Fibroblast of villous mesenchyme (primary cell): Measurements from ENCODE around the gene CAMKMT. TPM values are rescaled to one million over a fixed set of nuclear protein-coding genes. Genes with fewer than 3 reads are reported as not detected.
A peak's percentile ranks its signal among the peaks of the same experiment; 100 is the strongest.

Experiments
- DNase-seq: peaks from one replicate; pipeline ENCODE4 v3.0.0-alpha.2; 2010; ENCODE audit warnings: low read depth
- H3K4me3 ChIP-seq: 2 replicates; pipeline ENCODE4 v1.5.1; 2011; ENCODE audit warnings: low read depth, mild to moderate bottlenecking, low read length
- total RNA-seq: library from RNA; depleted of rRNA; stranded (reverse); fragments of >200 nt; gene quantifications from 2 replicates; pipeline ENCODE4 v1.2.3, GENCODE V29; 2012
- TF ChIP-seq, protein P1 (sequence below): IDR thresholded peaks from 2 replicates; pipeline ENCODE4 v1.5.1; 2012; ENCODE audit warnings: low read depth, mild to moderate bottlenecking, low read length; ENCODE audit not compliant: insufficient read depth

The CAMKMT gene
- total RNA-seq, 1 donor = 9.9 TPM

DNA sequence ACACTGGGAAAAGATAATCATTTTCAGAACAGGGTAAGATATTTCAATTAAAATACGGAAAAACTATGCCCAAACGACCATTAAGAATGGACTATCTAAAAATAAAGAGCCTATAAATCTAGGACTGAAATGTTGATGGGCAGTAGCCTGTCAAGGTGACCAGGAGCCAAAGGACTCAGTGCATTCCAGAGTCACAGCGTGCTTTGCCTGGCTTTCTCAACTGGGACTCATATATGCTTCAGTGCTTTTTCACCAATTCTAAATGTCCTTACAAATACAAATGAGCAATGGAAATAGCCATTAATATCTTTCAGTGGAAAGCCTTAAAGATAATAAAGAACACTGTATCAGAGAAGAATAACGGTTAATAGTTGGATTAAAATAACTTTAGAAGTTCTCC is 35.9 kb upstream of the CAMKMT start:
- TF ChIP-seq, protein P1, sequence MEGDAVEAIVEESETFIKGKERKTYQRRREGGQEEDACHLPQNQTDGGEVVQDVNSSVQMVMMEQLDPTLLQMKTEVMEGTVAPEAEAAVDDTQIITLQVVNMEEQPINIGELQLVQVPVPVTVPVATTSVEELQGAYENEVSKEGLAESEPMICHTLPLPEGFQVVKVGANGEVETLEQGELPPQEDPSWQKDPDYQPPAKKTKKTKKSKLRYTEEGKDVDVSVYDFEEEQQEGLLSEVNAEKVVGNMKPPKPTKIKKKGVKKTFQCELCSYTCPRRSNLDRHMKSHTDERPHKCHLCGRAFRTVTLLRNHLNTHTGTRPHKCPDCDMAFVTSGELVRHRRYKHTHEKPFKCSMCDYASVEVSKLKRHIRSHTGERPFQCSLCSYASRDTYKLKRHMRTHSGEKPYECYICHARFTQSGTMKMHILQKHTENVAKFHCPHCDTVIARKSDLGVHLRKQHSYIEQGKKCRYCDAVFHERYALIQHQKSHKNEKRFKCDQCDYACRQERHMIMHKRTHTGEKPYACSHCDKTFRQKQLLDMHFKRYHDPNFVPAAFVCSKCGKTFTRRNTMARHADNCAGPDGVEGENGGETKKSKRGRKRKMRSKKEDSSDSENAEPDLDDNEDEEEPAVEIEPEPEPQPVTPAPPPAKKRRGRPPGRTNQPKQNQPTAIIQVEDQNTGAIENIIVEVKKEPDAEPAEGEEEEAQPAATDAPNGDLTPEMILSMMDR = no peak
- no peak for DNase-seq
- H3K4me3 ChIP-seq = no peak overlapping the region

DNA sequence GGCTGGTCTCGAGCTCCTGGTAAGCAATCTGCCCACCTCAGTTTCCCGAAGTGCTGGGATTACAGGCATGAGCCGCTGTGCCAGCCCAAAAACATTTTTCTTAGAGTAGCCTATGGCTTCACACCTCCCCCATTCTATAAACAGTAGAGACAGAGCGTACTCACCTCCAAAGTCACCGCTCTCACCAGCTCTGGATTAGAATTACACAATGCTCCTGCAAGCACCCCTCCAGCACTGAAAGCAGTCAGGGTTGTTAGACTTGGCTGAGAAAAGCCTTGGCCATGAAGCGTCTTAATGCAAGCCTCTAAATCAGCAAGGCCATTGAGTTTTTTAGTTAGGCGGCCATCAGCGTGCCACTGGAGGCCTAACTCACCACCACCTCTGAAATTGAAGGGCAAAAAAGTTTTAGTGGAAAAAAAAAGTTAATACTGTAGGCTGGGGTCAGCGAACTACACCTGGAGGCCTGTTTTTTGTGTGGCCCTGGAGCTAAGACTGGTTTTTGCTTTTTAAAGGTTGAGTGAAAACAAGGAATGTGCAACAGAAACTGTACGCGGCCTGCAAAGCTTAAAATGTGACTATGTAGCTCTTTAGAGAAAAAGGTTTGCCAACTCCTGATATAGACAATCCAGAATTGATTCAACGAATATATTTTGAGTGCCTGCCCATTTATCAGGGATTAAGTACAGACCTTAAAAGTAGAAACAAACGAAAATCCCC is 35.0 kb upstream of the CAMKMT start:
- TF ChIP-seq, protein P1 = no peak
- DNase-seq = no peak
- H3K4me3 ChIP-seq = no peak overlapping the region

DNA sequence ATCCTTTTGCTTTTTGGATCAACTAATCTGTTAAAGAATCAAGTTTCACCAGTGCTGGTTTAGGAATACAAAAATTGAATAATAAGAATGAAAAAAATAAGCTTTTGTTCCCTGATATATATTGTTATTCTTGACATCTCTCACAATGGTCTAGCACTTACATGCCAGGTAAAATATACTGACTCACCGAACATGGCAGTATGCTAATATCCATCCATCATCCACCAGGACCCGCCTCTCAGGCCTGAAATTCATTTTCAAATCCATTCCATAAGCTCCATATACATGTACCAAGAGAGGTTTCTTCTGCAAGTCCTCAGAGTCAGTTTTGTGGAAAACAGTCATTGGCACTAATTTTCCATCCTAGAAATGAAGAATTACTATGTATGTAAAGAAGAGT is 33.0 kb upstream of the CAMKMT start:
- TF ChIP-seq, protein P1 = no peak
- no peak for DNase-seq
- H3K4me3 ChIP-seq = no peak overlapping the region

DNA sequence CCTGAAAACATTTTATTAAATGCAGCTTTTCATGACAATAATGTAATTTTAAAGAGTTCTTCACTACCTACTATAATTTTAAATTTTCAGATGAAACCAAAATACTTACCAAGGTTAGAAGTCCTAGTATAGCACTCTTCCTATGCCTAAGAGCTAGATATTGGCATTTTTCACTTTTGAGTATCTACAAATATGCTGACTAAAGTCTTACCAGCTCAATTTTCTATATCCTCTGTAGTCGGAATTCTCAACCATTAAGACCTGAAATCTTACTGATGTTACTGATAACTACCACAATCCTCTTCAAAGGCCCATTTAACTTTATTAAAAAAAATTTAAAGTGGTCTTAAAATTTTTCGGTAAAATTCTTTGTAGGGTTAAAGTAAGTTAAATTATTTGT is 32.4 kb upstream of the CAMKMT start:
- DNase-seq = no peak
- no peak overlapping the region for H3K4me3 ChIP-seq
- TF ChIP-seq, protein P1 = no peak

DNA sequence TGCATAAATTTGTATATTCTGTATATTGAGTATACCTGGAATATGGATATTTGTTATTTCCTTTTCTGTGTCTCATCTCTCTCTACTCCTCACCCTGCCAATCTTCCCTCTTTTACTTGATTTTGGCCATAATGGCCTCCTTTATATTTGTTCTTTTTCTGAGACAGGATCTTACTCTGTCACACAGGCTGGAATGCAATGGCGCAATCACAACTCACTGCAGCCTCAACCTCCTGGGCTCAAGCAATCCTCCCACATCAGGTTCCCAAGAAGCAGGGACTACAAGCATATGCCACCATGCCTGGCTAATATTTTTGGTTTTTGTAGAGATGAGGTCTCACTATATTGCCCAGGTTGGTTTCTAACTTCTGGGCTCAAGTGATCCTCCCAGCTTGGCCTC is 30.9 kb upstream of the CAMKMT start:
- peak; percentile 59 for DNase-seq
- H3K4me3 ChIP-seq = no peak overlapping the region
- TF ChIP-seq, protein P1 = no peak

DNA sequence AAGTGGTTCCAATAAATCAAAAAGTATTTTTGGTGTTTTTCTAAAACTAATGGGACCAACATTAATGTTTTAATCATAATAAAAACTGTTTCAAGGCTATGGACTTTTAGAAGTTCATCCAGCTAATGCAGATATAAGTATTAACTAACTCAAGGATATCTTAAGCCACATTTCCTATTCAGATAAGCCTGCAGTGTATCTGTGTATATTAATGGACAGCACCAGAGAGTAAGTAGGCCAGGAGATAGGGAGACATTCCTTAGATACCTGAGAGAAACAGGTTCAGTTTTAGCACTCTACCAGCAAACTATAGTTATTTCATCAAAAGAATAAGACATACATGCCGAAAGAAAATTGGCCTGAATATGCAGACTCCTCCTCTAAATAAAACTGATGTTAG is 27.8 kb upstream of the CAMKMT start:
- no peak overlapping the region for H3K4me3 ChIP-seq
- DNase-seq = peak; percentile 35
- TF ChIP-seq, protein P1 = no peak
